SIG-M5 (cell line): ENCODE measurements around the gene PLCXD3.

Source experiments
- DNase-seq: peaks from one replicate; lab custom pipeline; 2025; lab: John Stamatoyannopoulos, UW

Gene PLCXD3

GRCh38 chr5:41284938-41285337, 225.5 kb downstream of the PLCXD3 start:
- DNase-seq: no peak

GRCh38 chr5:41281215-41281810, 229.1 kb downstream of the PLCXD3 start:
- DNase-seq: no peak

- no peak for DNase-seq
Measured at GRCh38 chr5:41279040-41279439, 231.4 kb downstream of the PLCXD3 start.

GRCh38 chr5:41277476-41278245, 232.7 kb downstream of the PLCXD3 start:
- no peak for DNase-seq

- no peak for DNase-seq
Measured at GRCh38 chr5:41275813-41276512, 234.4 kb downstream of the PLCXD3 start.

- no peak for DNase-seq
Measured at GRCh38 chr5:41270423-41271251, 239.8 kb downstream of the PLCXD3 start.

GRCh38 chr5:41268894-41269293, 241.5 kb downstream of the PLCXD3 start:
- DNase-seq: no peak

GRCh38 chr5:41266377-41266776, 244.0 kb downstream of the PLCXD3 start:
- DNase-seq: no peak

GRCh38 chr5:41264019-41264418, 246.4 kb downstream of the PLCXD3 start:
- DNase-seq: no peak

GRCh38 chr5:41263335-41263734, 247.1 kb downstream of the PLCXD3 start:
- DNase-seq: no peak
